SH-SY5Y (cell line): ENCODE measurements around the gene CYB5RL.

Experiments
- GATA2 ChIP-seq: IDR thresholded peaks from 2 replicates; pipeline ENCODE4 v1.6.1; 2011; ENCODE audit warnings: mild to moderate bottlenecking, low read depth, low read length
- GATA3 ChIP-seq: IDR thresholded peaks from 2 replicates; pipeline ENCODE4 v1.6.1; 2011; ENCODE audit warnings: low read depth, mild to moderate bottlenecking, low read length, moderate library complexity

- TF ChIP-seq GATA2 (no peak), GATA3 (no peak)
These were observed 41.5 kb upstream of the CYB5RL start for GRCh38 chr1:54241364-54241763.
